ENCODE measurements around the gene MAP2K4. TPM values are rescaled to one million over a fixed set of nuclear protein-coding genes. Genes with fewer than 3 reads are reported as not detected.

MAP2K4 gene
- total and polyA plus RNA-seq, 2 donors (not counting 1 experiment from before 2014, with no cell fraction given), result 6.2 to 44.8 TPM

- Histone ChIP-seq H2AFZ (ENCODE audit: insufficient read depth, low read depth, low read length, poor library complexity, severe bottlenecking) (no peak overlapping the region), H3K36me3 (replicated peaks in 1 of 2; ENCODE audit: control extremely low read depth in 1 of 2, control insufficient read depth in 1 of 2, extremely low read depth in 1 of 2, insufficient read depth in 2 of 2, low read length in 1 of 2) (peaks cover 0 to 27% of the 10 kb centered on the region in 2 experiments), H3K4me1 (ENCODE audit: control insufficient read depth in 2 of 2, insufficient read depth in 2 of 2, low read length in 2 of 2) (no peaks in the 10 kb centered on the region), H3K4me2 (replicated peaks; ENCODE audit: low read depth, low read length, poor library complexity, severe bottlenecking) (no peak overlapping the region), H3K9me3 (ENCODE audit: control extremely low read depth in 1 of 3, control insufficient read depth in 2 of 3, insufficient read depth in 1 of 3, low read length in 2 of 3) (peaks cover 0 to 1% (median 0%) of the 10 kb centered on the region in 3 donors), H3K4me3 (ENCODE audit: control extremely low read depth in 1 of 5, extremely low read depth in 1 of 5, insufficient read depth in 1 of 5, low read depth in 2 of 5, low read length in 4 of 5) (no peak overlapping the region), H3K27ac (ENCODE audit: low read length in 2 of 2) (no peak overlapping the region), H4K20me1 (ENCODE audit: control insufficient read depth, insufficient read depth, low read length, poor library complexity, severe bottlenecking) (peaks cover 17% of the 10 kb centered on the region), H3K9ac (ENCODE audit: low read length) (no peak overlapping the region), H3K27me3 (replicated peaks in 1 of 4; ENCODE audit: control extremely low read depth in 1 of 4, control insufficient read depth in 3 of 4, insufficient read depth in 4 of 4, low read length in 3 of 4) (no peaks in the 10 kb centered on the region), H3K79me2 (ENCODE audit: control insufficient read depth, insufficient read depth, low read length) (peaks cover 24% of the 10 kb centered on the region)
- intact Hi-C loops (cut with micrococcal nuclease), result no loop called here
- ATAC-seq (ENCODE audit: low read depth) (no peak), DNase-seq (no peak)
- no CpG with 5 or more reads among the region's 2 CpGs for WGBS (ENCODE audit: insufficient coverage)
- ChIA-PET CTCF (no interaction called here), POLR2A (no interaction called here)
- Mint-ChIP-seq H3K27me3 (no peaks in the 10 kb centered on the region), H3K4me3 (no peak overlapping the region), H3K27ac (no peak overlapping the region), H3K9me3 (ENCODE audit: insufficient read depth) (no peaks in the 10 kb centered on the region), H3K4me1 (peaks cover under 1% of the 10 kb centered on the region)
- TF ChIP-seq CTCF (IDR thresholded peaks at IDR 0.05), result no peak
- TF ChIP-seq EZH2 (IDR thresholded peaks at IDR 0.05; ENCODE audit: borderline replicate concordance, insufficient read depth, low read depth, low read length, poor library complexity, severe bottlenecking), result no peak
Observed at GRCh38 chr17:12064395-12064794, 43.7 kb downstream of the MAP2K4 start.

- Histone ChIP-seq H3K27ac (ENCODE audit: low read length in 2 of 2) (no peak overlapping the region), H3K27me3 (replicated peaks in 1 of 4; ENCODE audit: control extremely low read depth in 1 of 4, control insufficient read depth in 3 of 4, insufficient read depth in 4 of 4, low read length in 3 of 4) (no peaks in the 10 kb centered on the region), H4K20me1 (ENCODE audit: control insufficient read depth, insufficient read depth, low read length, poor library complexity, severe bottlenecking) (no peaks in the 10 kb centered on the region), H2AFZ (ENCODE audit: insufficient read depth, low read depth, low read length, poor library complexity, severe bottlenecking) (no peak overlapping the region), H3K4me3 (ENCODE audit: control extremely low read depth in 1 of 5, extremely low read depth in 1 of 5, insufficient read depth in 1 of 5, low read depth in 2 of 5, low read length in 4 of 5) (no peak overlapping the region), H3K36me3 (replicated peaks in 1 of 2; ENCODE audit: control extremely low read depth in 1 of 2, control insufficient read depth in 1 of 2, extremely low read depth in 1 of 2, insufficient read depth in 2 of 2, low read length in 1 of 2) (peaks cover 0 to 14% of the 10 kb centered on the region in 2 experiments), H3K4me1 (ENCODE audit: control insufficient read depth in 2 of 2, insufficient read depth in 2 of 2, low read length in 2 of 2) (no peaks in the 10 kb centered on the region), H3K9me3 (ENCODE audit: control extremely low read depth in 1 of 3, control insufficient read depth in 2 of 3, insufficient read depth in 1 of 3, low read length in 2 of 3) (peaks cover 0 to 1% (median 0%) of the 10 kb centered on the region in 3 donors), H3K79me2 (ENCODE audit: control insufficient read depth, insufficient read depth, low read length) (peaks cover 7% of the 10 kb centered on the region), H3K4me2 (replicated peaks; ENCODE audit: low read depth, low read length, poor library complexity, severe bottlenecking) (no peak overlapping the region), H3K9ac (ENCODE audit: low read length) (no peak overlapping the region)
- Mint-ChIP-seq H3K9me3 (ENCODE audit: insufficient read depth) (no peaks in the 10 kb centered on the region), H3K4me1 (no peaks in the 10 kb centered on the region), H3K4me3 (no peak overlapping the region), H3K27ac (no peak overlapping the region), H3K27me3 (no peaks in the 10 kb centered on the region)
- intact Hi-C loops (cut with micrococcal nuclease), result no loop called here
- CTCF ChIA-PET, result no interaction called here
- TF ChIP-seq EZH2 (IDR thresholded peaks at IDR 0.05; ENCODE audit: borderline replicate concordance, insufficient read depth, low read depth, low read length, poor library complexity, severe bottlenecking), result no peak
- TF ChIP-seq CTCF (IDR thresholded peaks at IDR 0.05), result no peak
- 100% methylated on average over 1 of the region's 2 CpGs for WGBS (ENCODE audit: insufficient coverage)
- DNase-seq (no peak), ATAC-seq (ENCODE audit: low read depth) (no peak)
- POLR2A ChIA-PET, result no interaction called here
Observed at GRCh38 chr17:12067485-12067884, 46.8 kb downstream of the MAP2K4 start.

Measured in B cell (primary cell).